Spleen (tissue), 7 donors: ENCODE measurements around the gene IRF2.

ENCODE experiments used
- POLR2A ChIP-seq, 3 donors: fragments of 450-650 bp; IDR thresholded peaks; one replicate each; pipeline ENCODE4 v1.5.1; 2017; ENCODE audit warnings: antibody characterized with exemption in 3 of 3, mild to moderate bottlenecking in 1 of 3
- TF ChIP-seq, protein P1 (sequence below), 11 experiments: fragments of 200-600 bp in 7 of 11; fragments of 450-650 bp in 4 of 11; sonication (generic) in 4 of 11; IDR thresholded peaks in 8 of 11; conservative IDR thresholded peaks in 3 of 11; 1 replicate in 7 of 11; 2 replicates in 4 of 11; pipeline versions ENCODE4 v1.4.0 to v1.8.0; 2016 to 2021; ENCODE audit warnings: antibody characterized with exemption in 11 of 11, inconsistent platforms in 4 of 11, mild to moderate bottlenecking in 1 of 11
- donor health status: DM: no; HTN: no; CAD: no; lungs with moderate emphysema.
- donor health status: DM: no; HTN: no; CAD: no.
- donor health status: DM: no; HTN: no; CAD: no.

DNA sequence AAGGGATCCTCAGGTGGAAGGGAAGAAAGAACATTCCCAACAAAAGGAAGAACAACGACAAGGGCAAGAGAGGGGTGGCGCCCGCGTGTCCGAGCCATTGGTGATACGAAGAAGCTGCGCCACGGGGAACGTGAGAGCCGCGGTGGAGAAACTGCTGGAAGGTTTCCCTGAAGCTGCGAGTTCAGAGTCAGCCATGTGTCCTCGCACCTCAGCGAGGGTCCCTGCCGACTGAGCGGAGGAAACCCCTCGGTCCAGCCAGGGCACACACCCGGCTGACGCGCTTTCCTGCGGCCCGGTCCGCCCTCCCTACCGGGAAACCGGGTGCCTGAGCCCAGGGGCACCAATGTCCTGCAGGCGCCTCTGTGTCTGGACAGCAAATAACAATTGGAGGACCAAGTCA, 18.0 kb downstream of the IRF2 start:
- no peak for TF ChIP-seq POLR2A (IDR thresholded peaks at IDR 0.05)
- TF ChIP-seq, protein P1, sequence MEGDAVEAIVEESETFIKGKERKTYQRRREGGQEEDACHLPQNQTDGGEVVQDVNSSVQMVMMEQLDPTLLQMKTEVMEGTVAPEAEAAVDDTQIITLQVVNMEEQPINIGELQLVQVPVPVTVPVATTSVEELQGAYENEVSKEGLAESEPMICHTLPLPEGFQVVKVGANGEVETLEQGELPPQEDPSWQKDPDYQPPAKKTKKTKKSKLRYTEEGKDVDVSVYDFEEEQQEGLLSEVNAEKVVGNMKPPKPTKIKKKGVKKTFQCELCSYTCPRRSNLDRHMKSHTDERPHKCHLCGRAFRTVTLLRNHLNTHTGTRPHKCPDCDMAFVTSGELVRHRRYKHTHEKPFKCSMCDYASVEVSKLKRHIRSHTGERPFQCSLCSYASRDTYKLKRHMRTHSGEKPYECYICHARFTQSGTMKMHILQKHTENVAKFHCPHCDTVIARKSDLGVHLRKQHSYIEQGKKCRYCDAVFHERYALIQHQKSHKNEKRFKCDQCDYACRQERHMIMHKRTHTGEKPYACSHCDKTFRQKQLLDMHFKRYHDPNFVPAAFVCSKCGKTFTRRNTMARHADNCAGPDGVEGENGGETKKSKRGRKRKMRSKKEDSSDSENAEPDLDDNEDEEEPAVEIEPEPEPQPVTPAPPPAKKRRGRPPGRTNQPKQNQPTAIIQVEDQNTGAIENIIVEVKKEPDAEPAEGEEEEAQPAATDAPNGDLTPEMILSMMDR (IDR thresholded peaks at IDR 0.05 in 8 of 11, conservative IDR thresholded peaks at IDR 0.05 in 3 of 11), result no peak
